HG03571 (cell line): ENCODE data around the gene RGS12.
A peak's percentile ranks its signal among the peaks of the same experiment; 100 is the strongest.

Experiments used
- ATAC-seq: cut with Tn5 transposase; IDR thresholded peaks from one replicate; pipeline ENCODE4 v1.9.1; 2021; ENCODE audit not compliant: unreplicated experiment

Gene RGS12

GRCh38 chr4:3269991-3270611 is 22.7 kb upstream of the RGS12 start:
- ATAC-seq = no peak

DNA sequence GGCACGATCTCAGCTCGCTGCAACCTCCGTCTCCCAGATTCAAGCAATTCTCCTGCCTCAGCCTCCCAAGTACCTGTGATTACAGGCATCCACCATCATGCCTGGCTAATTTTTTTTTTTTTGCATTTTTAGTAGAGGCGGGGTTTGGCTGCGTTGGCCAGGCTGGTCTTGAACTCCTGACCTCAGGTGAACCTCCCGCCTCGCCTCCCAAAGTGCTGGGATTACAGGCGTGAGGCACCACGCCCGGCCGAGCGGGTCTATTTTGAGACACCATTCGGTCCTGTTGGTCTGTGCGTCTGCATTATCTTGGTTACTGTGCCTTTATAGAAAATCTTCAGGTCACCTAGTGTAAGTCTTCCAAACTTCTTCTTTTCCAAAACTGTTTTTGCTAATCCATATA is 21.7 kb upstream of the RGS12 start:
- ATAC-seq = no peak

- ATAC-seq = no peak
Measured at GRCh38 chr4:3276986-3277385, 15.8 kb upstream of the RGS12 start.

DNA sequence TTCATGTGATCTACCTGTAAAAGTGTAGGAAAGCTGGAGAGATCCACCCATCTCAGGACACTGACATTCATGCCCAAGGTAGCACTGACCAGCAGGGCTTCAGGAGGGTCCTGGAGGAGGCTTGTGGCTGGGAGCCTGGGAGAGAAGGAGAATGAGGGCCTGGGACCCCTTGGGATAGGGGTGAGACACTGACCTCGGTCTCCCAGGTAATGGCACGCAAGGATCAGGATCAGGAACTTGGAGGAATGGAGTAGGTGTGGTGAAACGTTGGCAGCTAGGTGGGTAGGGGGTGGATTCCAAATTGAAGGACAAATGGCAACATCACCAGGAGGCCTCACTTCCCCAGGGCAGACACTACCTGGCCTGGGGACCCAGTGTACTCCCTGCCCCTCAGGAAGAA is 12.4 kb upstream of the RGS12 start:
- ATAC-seq = no peak

DNA sequence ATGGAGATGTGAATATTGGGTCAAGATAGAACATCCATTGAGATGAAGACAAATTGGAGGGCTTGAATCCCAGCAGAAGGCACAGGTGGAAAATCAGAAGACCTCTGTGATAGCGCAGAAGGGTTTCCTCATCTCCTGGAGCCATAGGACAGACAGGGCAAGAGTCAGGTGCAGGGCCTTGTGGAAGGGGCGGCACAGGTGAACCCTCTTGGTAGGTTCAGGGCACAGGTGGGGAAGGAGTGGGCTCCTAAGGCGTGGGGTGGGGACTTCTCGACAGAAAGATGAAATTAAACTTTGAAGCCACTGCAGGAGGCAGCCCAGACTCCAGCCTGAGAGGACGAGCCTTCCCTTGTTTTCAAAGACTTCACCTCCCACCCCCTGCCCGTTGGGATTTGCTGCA is 9.3 kb upstream of the RGS12 start:
- no peak for ATAC-seq

DNA sequence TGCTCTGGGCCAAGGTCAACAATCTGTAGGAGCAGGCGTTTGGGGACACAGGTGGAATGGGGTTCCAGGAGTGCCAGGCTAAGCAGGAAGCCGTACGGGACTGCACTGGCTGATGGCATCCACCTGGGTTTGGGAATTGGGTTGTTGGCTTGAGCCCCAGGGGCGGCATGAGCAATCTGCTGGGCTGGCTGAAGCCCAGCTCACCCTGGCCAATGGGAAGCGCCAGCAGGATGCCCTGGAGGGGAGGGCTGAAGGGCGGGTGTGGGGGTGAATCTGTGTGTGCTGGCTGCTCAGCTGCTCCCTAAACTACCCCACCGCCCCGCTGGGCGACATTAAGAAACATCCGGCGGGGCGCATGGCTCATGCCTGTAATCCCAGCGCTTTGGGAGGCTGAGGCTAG is 8.9 kb upstream of the RGS12 start:
- ATAC-seq = no peak

GRCh38 chr4:3284734-3285557 is 7.9 kb upstream of the RGS12 start:
- no peak for ATAC-seq

DNA sequence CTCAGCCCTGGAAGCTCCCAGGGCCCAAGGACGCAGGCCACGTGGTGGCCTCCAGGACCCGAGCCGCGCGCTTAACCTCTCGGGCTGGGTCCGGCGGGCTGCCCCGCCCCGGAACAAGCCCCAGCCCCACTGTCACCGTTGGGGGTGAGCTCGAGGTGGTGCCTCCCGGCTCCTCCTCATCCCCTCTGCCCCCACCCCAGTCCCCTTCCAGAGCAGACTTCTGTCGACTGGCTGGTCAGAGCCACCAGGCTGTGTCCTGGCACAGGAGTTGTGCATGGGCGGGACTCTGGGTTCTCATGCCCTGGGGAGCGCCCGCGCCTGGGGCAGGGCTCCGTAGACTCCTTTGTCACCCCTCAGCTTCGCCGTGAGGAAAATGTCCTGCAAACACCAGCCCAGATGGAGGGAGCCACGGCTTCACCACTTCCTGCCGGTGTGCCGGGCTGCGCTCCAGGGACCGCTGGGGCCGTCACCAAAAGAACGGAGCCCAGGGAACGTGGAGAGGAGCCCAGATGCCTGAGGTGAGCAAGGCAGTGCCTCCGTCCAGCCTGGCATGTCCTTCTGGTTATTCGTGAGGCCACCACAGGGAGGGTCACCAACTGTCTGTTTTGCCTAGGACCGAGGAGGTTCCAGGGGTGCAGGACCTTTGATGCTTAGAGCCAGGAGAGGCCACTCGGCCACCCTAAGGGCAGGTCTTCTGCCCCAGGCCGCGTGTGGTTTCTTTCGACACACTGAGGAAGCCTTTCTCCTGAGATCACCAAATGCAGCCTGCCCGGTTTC is 7.1 kb upstream of the RGS12 start:
- peak; percentile 74 for ATAC-seq

GRCh38 chr4:3286335-3287175 is 6.3 kb upstream of the RGS12 start:
- ATAC-seq = no peak

DNA sequence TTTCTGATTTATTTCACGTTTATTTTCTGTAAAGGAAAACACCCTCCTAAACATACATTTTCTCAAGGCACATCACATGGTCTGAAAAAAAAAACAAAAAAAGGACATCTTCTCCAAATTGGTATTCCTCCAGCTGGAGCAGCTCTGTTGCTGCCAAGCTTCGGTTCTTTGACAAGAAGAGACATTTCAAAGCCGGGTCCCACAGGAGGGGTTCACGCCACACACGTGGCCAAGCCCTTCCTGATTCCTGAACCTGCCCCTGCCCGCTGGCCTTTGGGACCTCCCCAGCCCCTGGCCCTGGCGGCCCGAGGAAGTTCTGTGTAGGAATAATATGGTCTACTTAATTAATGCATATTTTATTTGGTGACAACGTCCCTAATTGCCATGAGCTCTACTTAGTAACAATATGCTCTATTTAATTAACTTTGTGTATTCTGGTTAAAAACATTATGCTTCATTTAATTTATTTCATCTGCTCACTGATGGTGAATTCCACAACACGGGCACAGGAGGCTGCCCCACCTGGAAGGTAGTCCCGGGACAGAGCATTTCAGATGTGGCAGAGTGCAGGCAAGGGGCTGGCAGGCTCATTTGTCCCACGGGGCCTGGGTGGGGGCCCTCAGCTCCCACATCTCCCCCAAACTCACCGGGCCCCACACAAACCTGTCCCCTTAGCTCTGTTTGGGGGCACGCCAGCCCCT is 5.4 kb upstream of the RGS12 start:
- ATAC-seq = no peak

DNA sequence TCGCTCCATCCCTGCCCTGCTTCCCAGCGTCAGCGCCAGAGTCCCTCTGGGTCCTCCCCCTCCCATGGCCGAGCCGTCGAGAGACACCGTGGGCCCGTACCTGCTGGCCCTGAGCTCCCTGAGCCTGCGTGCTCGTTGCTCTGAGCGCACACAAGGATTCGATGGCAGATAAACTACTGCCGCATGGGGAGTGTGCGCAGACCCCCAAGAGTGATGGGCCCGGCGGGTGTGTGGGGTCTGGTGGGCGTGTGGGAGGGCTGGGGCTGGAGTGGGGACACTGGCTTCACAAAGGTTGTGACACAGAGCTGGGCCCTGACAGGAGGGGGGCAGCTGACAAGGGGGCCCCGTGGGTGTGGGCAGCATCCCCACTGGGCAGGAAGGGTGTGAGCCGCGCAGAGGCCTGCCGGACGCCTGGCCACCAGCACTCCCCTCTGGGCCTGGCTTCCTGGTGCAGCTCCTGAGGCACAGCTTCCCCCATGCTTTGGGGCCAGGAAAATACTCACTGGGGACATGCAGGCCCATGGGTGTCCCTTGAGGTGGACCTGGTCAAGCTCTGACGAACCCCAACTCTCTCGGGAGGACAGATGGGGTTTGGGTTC is 4.8 kb upstream of the RGS12 start:
- no peak for ATAC-seq

DNA sequence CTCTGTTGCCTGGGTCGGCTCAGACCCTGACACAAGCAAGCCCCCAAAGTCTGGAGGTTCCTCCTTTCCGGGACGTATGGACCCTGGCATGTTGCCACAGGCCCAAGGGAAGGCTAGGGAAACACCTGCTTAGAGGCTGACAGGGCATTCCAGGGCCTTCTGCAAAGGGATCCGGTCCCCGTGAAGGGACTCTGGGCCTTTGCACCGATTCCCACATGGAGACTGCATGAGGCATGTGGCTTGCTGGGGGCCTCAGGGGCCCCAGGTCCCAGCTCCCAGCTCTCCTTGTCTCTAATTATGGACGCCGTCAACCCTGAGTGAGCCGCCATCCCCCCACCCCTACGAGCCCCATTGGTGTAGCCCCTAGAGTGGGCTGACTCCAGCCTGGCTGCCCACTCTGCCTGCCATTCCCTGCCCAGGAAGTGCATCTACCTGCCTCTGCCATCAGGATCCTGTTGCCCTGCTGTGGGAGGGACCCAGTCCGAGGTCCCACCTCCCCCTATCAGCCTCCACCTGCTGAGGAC is 4.2 kb upstream of the RGS12 start:
- no peak for ATAC-seq

- no peak for ATAC-seq
Measured at GRCh38 chr4:3290476-3290875, 2.3 kb upstream of the RGS12 start.

DNA sequence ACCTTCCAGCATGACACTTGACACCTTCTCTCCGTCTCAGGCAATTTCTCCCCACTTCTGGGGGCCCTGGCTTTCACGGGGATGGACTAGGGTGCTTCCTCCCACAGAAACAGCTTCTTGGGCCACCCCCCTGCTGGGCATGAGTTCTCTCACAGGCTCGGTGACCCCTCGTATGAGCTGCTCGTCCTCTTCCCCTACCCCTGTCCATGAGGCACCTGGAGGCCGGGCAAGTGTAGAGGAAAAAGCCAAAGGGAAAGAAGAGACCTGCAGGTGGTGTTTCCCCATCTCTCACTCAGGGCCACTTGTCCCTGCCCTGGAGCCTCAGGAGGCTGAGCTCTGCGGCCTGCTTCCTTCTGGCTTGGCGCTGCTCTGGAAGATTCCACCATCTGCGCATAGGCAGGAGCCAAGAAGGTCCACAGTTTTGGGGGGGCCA is 1.9 kb upstream of the RGS12 start:
- no peak for ATAC-seq

- ATAC-seq = no peak
Measured at GRCh38 chr4:3291411-3291968, 1.3 kb upstream of the RGS12 start.

- ATAC-seq = peak; percentile 18
Measured at GRCh38 chr4:3291969-3292570, 751 bp upstream of the RGS12 start.

DNA sequence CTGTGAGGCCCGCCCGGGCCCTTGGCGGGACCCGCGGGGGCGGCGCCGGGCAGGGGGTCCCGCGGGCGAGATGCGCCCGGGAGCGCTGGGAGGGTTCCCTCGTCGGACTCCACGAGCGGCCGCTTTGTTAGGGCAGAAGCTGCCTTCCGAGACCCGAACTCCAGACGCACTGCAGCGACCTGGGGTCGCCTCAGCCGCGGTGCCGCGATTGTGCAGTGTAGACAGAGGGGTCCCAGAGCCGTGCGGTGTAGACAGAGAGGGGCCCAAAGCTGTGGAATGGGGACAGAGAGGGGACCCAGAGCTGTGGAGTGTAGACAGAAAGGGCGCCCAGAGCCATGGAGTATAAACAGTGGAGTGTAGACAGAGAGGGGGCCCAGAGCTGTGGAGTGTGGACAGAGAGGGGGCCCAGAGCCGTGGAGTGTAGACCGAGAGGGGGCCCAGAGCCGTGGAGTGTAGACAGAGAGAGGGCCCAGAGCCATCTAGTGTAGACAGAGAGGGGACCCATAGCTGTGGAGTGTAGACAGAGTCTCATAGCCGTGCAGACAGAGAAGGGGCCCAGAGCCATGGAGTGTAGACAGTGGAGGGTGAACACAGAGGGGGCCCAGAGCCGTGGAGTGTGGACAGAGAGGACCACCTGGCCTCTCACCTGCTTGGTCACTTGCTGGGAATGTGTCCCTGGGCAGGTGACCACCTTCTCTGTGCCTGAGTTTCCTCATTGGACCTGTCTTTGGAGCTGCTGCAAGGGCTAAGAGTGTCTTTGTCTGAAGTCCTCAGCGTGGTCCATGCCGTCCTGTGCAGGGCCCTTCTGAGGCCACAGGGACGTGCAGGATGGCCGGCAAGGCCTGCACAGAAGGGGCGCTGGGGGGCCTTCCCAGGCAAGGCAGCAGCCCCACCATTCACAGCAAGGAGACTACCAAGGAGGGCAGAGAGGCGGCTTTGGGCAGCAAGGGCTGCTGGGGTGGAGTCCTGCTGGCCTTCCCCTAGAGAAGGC is 875 bp downstream of the RGS12 start:
- ATAC-seq = no peak
